Astrocyte (in vitro differentiated cells and primary cell): Measurements from ENCODE around the gene ICA1. TPM values are rescaled to one million over a fixed set of nuclear protein-coding genes. Genes with fewer than 3 reads are reported as not detected.

Source experiments
- DNase-seq: peaks from one replicate; pipeline ENCODE4 v3.0.0-alpha.2; 2010; ENCODE audit warnings: low read depth
- FAIRE-seq: peaks from 2 replicates; lab custom pipeline; 2011; peaks lifted over from hg19 to GRCh38; lab: Jason Lieb, UNC
- H2AFZ ChIP-seq: 2 replicates; pipeline ENCODE4 v1.6.0; 2012; ENCODE audit warnings: low read depth, low read length, inconsistent platforms
- H3K27ac ChIP-seq: 2 replicates; pipeline ENCODE4 v1.5.1; 2011; ENCODE audit warnings: low read depth, low read length, inconsistent platforms
- H3K27me3 ChIP-seq: 2 replicates; pipeline ENCODE4 v1.6.0; 2011; ENCODE audit warnings: low read length, inconsistent platforms; ENCODE audit not compliant: insufficient read depth
- H3K36me3 ChIP-seq: 2 replicates; pipeline ENCODE4 v1.5.1; 2011; ENCODE audit warnings: low read length, inconsistent platforms; ENCODE audit not compliant: insufficient read depth
- H3K4me1 ChIP-seq: 2 replicates; pipeline ENCODE4 v1.5.1; 2011; ENCODE audit warnings: low read length, inconsistent platforms; ENCODE audit not compliant: insufficient read depth
- H3K4me2 ChIP-seq: 2 replicates; pipeline ENCODE4 v1.6.0; 2012; ENCODE audit warnings: low read length, inconsistent platforms
- H3K4me3 ChIP-seq: 2 replicates; pipeline ENCODE4 v1.5.1; 2011; ENCODE audit warnings: low read depth, mild to moderate bottlenecking, low read length, inconsistent platforms; ENCODE audit not compliant: insufficient read depth
- H3K79me2 ChIP-seq: 2 replicates; pipeline ENCODE4 v1.6.0; 2012; ENCODE audit warnings: mild to moderate bottlenecking, low read length, inconsistent platforms; ENCODE audit not compliant: insufficient read depth
- H3K9ac ChIP-seq: 2 replicates; pipeline ENCODE4 v1.6.0; 2012; ENCODE audit warnings: mild to moderate bottlenecking, low read length, inconsistent platforms
- H3K9me3 ChIP-seq: 2 replicates; pipeline ENCODE4 v1.5.1; 2012; ENCODE audit warnings: low read depth, mild to moderate bottlenecking, low read length, inconsistent platforms; ENCODE audit not compliant: insufficient read depth
- H4K20me1 ChIP-seq: 2 replicates; pipeline ENCODE4 v1.6.0; 2012; ENCODE audit warnings: low read length, inconsistent platforms; ENCODE audit not compliant: insufficient read depth
- H3K27ac Mint-ChIP-seq: one replicate; pipeline ENCODE4 v1.8.0; 2021; ENCODE audit warnings: mild to moderate bottlenecking, mixed read lengths; ENCODE audit not compliant: unreplicated experiment
- H3K27me3 Mint-ChIP-seq: one replicate; pipeline ENCODE4 v1.8.0; 2021; ENCODE audit warnings: low read depth, mixed read lengths; ENCODE audit not compliant: unreplicated experiment
- H3K36me3 Mint-ChIP-seq: one replicate; pipeline ENCODE4 v1.8.0; 2021; ENCODE audit warnings: low read depth, mixed read lengths; ENCODE audit not compliant: unreplicated experiment
- H3K4me1 Mint-ChIP-seq: one replicate; pipeline ENCODE4 v1.8.0; 2021; ENCODE audit warnings: low read depth, mixed read lengths; ENCODE audit not compliant: unreplicated experiment
- H3K4me3 Mint-ChIP-seq: one replicate; pipeline ENCODE4 v1.8.0; 2021; ENCODE audit warnings: mild to moderate bottlenecking, moderate library complexity, mixed read lengths; ENCODE audit not compliant: unreplicated experiment
- H3K9me3 Mint-ChIP-seq: one replicate; pipeline ENCODE4 v1.8.0; 2021; ENCODE audit warnings: mild to moderate bottlenecking, mixed read lengths; ENCODE audit not compliant: unreplicated experiment
- CTCF ChIP-seq: IDR thresholded peaks from 2 replicates; pipeline ENCODE4 v1.5.1; 2011; ENCODE audit warnings: low read depth, mild to moderate bottlenecking, inconsistent platforms, low read length, moderate library complexity; ENCODE audit not compliant: insufficient read depth
- EZH2 ChIP-seq: IDR thresholded peaks from 2 replicates; pipeline ENCODE4 v1.6.1; 2012; ENCODE audit warnings: mild to moderate bottlenecking, low read length, inconsistent platforms; ENCODE audit not compliant: insufficient read depth
- total RNA-seq: library from RNA; stranded (reverse); gene quantifications from 2 replicates; pipeline ENCODE4 v1.2.1, GENCODE V29; 2021

ICA1 gene
- total RNA-seq, 1 donor from 2014 or later = 8.0 TPM

GRCh38 chr7:8154272-8154671 is 107.7 kb downstream of the ICA1 start:
- no peak for TF ChIP-seq EZH2
- no peak for TF ChIP-seq CTCF
- H3K4me3 Mint-ChIP-seq = no peak overlapping the region

GRCh38 chr7:8152489-8153192 is 109.3 kb downstream of the ICA1 start:
- no peak overlapping the region for H3K27ac Mint-ChIP-seq
- no peaks in the 10 kb centered on the region for H3K9me3 Mint-ChIP-seq
- H3K4me3 Mint-ChIP-seq = no peak overlapping the region
- Histone ChIP-seq H3K9me3 (peaks cover 6% of the 10 kb centered on the region), H4K20me1 (no peaks in the 10 kb centered on the region), H3K27ac (no peak overlapping the region), H3K36me3 (no peaks in the 10 kb centered on the region), H3K4me1 (no peaks in the 10 kb centered on the region), H3K4me3 (no peak overlapping the region), H3K9ac (no peak overlapping the region), H2AFZ (peak overlapping the region; percentile 6), H3K79me2 (no peaks in the 10 kb centered on the region), H3K27me3 (no peaks in the 10 kb centered on the region), H3K4me2 (no peak overlapping the region)
- TF ChIP-seq CTCF (no peak), EZH2 (no peak)
- no peaks in the 10 kb centered on the region for H3K4me1 Mint-ChIP-seq
- no peak for FAIRE-seq
- no peaks in the 10 kb centered on the region for H3K27me3 Mint-ChIP-seq
- no peaks in the 10 kb centered on the region for H3K36me3 Mint-ChIP-seq
- DNase-seq = no peak

More at GRCh38 chr7:8154272-8154671, 107.7 kb downstream of the ICA1 start:
- Histone ChIP-seq H3K79me2 (no peaks in the 10 kb centered on the region), H3K27me3 (no peaks in the 10 kb centered on the region), H3K4me1 (no peaks in the 10 kb centered on the region), H2AFZ (no peak overlapping the region), H3K4me3 (no peak overlapping the region), H3K27ac (no peak overlapping the region), H4K20me1 (no peaks in the 10 kb centered on the region), H3K36me3 (no peaks in the 10 kb centered on the region), H3K9ac (no peak overlapping the region), H3K4me2 (no peak overlapping the region), H3K9me3 (peaks cover 6% of the 10 kb centered on the region)
- FAIRE-seq (no peak), DNase-seq (no peak)
- H3K27me3 Mint-ChIP-seq = no peaks in the 10 kb centered on the region
- no peaks in the 10 kb centered on the region for H3K36me3 Mint-ChIP-seq
- no peaks in the 10 kb centered on the region for H3K9me3 Mint-ChIP-seq
- H3K27ac Mint-ChIP-seq = no peak overlapping the region
- no peaks in the 10 kb centered on the region for H3K4me1 Mint-ChIP-seq

- Histone ChIP-seq H3K4me1 (no peaks in the 10 kb centered on the region), H3K4me3 (no peak overlapping the region), H3K36me3 (no peaks in the 10 kb centered on the region), H2AFZ (no peak overlapping the region), H4K20me1 (no peaks in the 10 kb centered on the region), H3K9me3 (peaks cover 6% of the 10 kb centered on the region), H3K27ac (no peak overlapping the region), H3K27me3 (no peaks in the 10 kb centered on the region), H3K79me2 (no peaks in the 10 kb centered on the region), H3K4me2 (no peak overlapping the region), H3K9ac (no peak overlapping the region)
- H3K9me3 Mint-ChIP-seq = no peaks in the 10 kb centered on the region
- peaks cover 4% of the 10 kb centered on the region for H3K4me1 Mint-ChIP-seq
- FAIRE-seq (no peak), DNase-seq (no peak)
- no peak overlapping the region for H3K4me3 Mint-ChIP-seq
- TF ChIP-seq CTCF (no peak), EZH2 (no peak)
- H3K36me3 Mint-ChIP-seq = no peaks in the 10 kb centered on the region
- H3K27me3 Mint-ChIP-seq = no peaks in the 10 kb centered on the region
- H3K27ac Mint-ChIP-seq = no peak overlapping the region
These were observed 110.7 kb downstream of the ICA1 start for GRCh38 chr7:8151161-8151725.
